Stimulated activated memory B cell treated with anti-CD40 and anti-IgM and Interleukin-4, amounts not matched to agents 10 μg/mL and 1 μg/mL and 100 μg/mL, for 72 hours (primary cell): ENCODE data around the gene IPCEF1.
A peak's percentile ranks its signal among the peaks of the same experiment; 100 is the strongest.

Source experiments
- ATAC-seq: fragments of 150-1000 bp; cut with Tn5 transposase; 2 replicates; pipeline ENCODE4 v1.10.0; 2021
- H3K27ac Mint-ChIP-seq: one replicate; pipeline ENCODE4 v1.8.0; 2022; ENCODE audit warnings: mild to moderate bottlenecking, mixed read lengths
- H3K27me3 Mint-ChIP-seq: one replicate; pipeline ENCODE4 v1.8.0; 2022; ENCODE audit warnings: mixed read lengths
- H3K36me3 Mint-ChIP-seq: one replicate; pipeline ENCODE4 v1.8.0; 2022; ENCODE audit warnings: mixed read lengths
- H3K4me1 Mint-ChIP-seq: one replicate; pipeline ENCODE4 v1.8.0; 2022; ENCODE audit warnings: mixed read lengths
- H3K4me3 Mint-ChIP-seq: one replicate; pipeline ENCODE4 v1.8.0; 2022; ENCODE audit warnings: mild to moderate bottlenecking, moderate library complexity, mixed read lengths
- H3K9me3 Mint-ChIP-seq: one replicate; pipeline ENCODE4 v1.8.0; 2022; ENCODE audit warnings: mixed read lengths

IPCEF1 gene

GRCh38 chr6:154356690-154357089 lies at the start of gene IPCEF1:
Gene IPCEF1 (minus strand): TSS chr6:154356803. CDS start chr6:154265947, 90,856 bp downstream.
- H3K9me3 Mint-ChIP-seq, result peaks cover 11% of the 10 kb centered on the region
- peak within 1 kb of the TSS; percentile 72 for H3K27ac Mint-ChIP-seq
- H3K36me3 Mint-ChIP-seq, result peaks cover 5% of the 10 kb centered on the region
- no peaks in the 10 kb centered on the region for H3K27me3 Mint-ChIP-seq
- peak within 1 kb of the TSS; percentile 42 for H3K4me3 Mint-ChIP-seq
- H3K4me1 Mint-ChIP-seq, result peaks cover 72% of the 10 kb centered on the region
- ATAC-seq, result no peak

- ATAC-seq, result no peak
- Mint-ChIP-seq H3K27ac (no peak overlapping the region), H3K9me3 (no peaks in the 10 kb centered on the region), H3K36me3 (no peaks in the 10 kb centered on the region), H3K27me3 (peaks cover 20% of the 10 kb centered on the region), H3K4me1 (no peaks in the 10 kb centered on the region), H3K4me3 (no peak overlapping the region)
These were observed 49.7 kb upstream of the IPCEF1 start for GRCh38 chr6:154406301-154406700.

GRCh38 chr6:154404791-154405400 lies 48.3 kb upstream of the IPCEF1 start:
- no peaks in the 10 kb centered on the region for H3K36me3 Mint-ChIP-seq
- no peak overlapping the region for H3K27ac Mint-ChIP-seq
- H3K4me1 Mint-ChIP-seq, result no peaks in the 10 kb centered on the region
- peaks cover 20% of the 10 kb centered on the region for H3K27me3 Mint-ChIP-seq
- H3K4me3 Mint-ChIP-seq, result no peak overlapping the region
- no peak for ATAC-seq
- H3K9me3 Mint-ChIP-seq, result no peaks in the 10 kb centered on the region

- Mint-ChIP-seq H3K4me1 (no peaks in the 10 kb centered on the region), H3K27me3 (peaks cover 20% of the 10 kb centered on the region), H3K27ac (no peak overlapping the region), H3K4me3 (no peak overlapping the region), H3K9me3 (no peaks in the 10 kb centered on the region), H3K36me3 (no peaks in the 10 kb centered on the region)
- no peak for ATAC-seq
These were observed 47.2 kb upstream of the IPCEF1 start for GRCh38 chr6:154403788-154404187.

- ATAC-seq, result no peak
- Mint-ChIP-seq H3K36me3 (no peaks in the 10 kb centered on the region), H3K27ac (no peak overlapping the region), H3K4me3 (no peak overlapping the region), H3K4me1 (no peaks in the 10 kb centered on the region), H3K27me3 (peaks cover 19% of the 10 kb centered on the region), H3K9me3 (no peaks in the 10 kb centered on the region)
These were observed 45.6 kb upstream of the IPCEF1 start for GRCh38 chr6:154402081-154402780.

GRCh38 chr6:154399097-154399496 lies 42.5 kb upstream of the IPCEF1 start:
- no peak for ATAC-seq
- H3K27ac Mint-ChIP-seq, result no peak overlapping the region
- H3K4me3 Mint-ChIP-seq, result no peak overlapping the region
- no peaks in the 10 kb centered on the region for H3K36me3 Mint-ChIP-seq
- no peaks in the 10 kb centered on the region for H3K9me3 Mint-ChIP-seq
- peaks cover 16% of the 10 kb centered on the region for H3K27me3 Mint-ChIP-seq
- no peaks in the 10 kb centered on the region for H3K4me1 Mint-ChIP-seq

GRCh38 chr6:154397491-154398195 lies 41.0 kb upstream of the IPCEF1 start:
- Mint-ChIP-seq H3K36me3 (no peaks in the 10 kb centered on the region), H3K9me3 (no peaks in the 10 kb centered on the region), H3K4me1 (no peaks in the 10 kb centered on the region), H3K27ac (no peak overlapping the region), H3K27me3 (peaks cover 13% of the 10 kb centered on the region), H3K4me3 (no peak overlapping the region)
- ATAC-seq, result no peak

- Mint-ChIP-seq H3K27me3 (peaks cover 13% of the 10 kb centered on the region), H3K4me3 (no peak overlapping the region), H3K4me1 (no peaks in the 10 kb centered on the region), H3K27ac (no peak overlapping the region), H3K9me3 (no peaks in the 10 kb centered on the region), H3K36me3 (no peaks in the 10 kb centered on the region)
- ATAC-seq, result no peak
These were observed 39.3 kb upstream of the IPCEF1 start for GRCh38 chr6:154395878-154396277.

- ATAC-seq, result no peak
- Mint-ChIP-seq H3K27ac (no peak overlapping the region), H3K27me3 (peaks cover 14% of the 10 kb centered on the region), H3K9me3 (no peaks in the 10 kb centered on the region), H3K4me3 (no peak overlapping the region), H3K36me3 (no peaks in the 10 kb centered on the region), H3K4me1 (no peaks in the 10 kb centered on the region)
These were observed 38.7 kb upstream of the IPCEF1 start for GRCh38 chr6:154395316-154395715.

- peaks cover 21% of the 10 kb centered on the region for H3K27me3 Mint-ChIP-seq
These were observed 38.0 kb upstream of the IPCEF1 start for GRCh38 chr6:154394571-154394970.

GRCh38 chr6:154390034-154390433 lies 33.4 kb upstream of the IPCEF1 start:
- ATAC-seq, result peak; percentile 39
- peaks cover 44% of the 10 kb centered on the region for H3K27me3 Mint-ChIP-seq
- peaks cover 10% of the 10 kb centered on the region for H3K9me3 Mint-ChIP-seq
- H3K27ac Mint-ChIP-seq, result no peak overlapping the region
- H3K4me3 Mint-ChIP-seq, result no peak overlapping the region
- no peaks in the 10 kb centered on the region for H3K36me3 Mint-ChIP-seq
- H3K4me1 Mint-ChIP-seq, result no peaks in the 10 kb centered on the region

More at GRCh38 chr6:154394571-154394970, 38.0 kb upstream of the IPCEF1 start:
- Mint-ChIP-seq H3K4me3 (no peak overlapping the region), H3K27ac (no peak overlapping the region), H3K36me3 (no peaks in the 10 kb centered on the region), H3K4me1 (no peaks in the 10 kb centered on the region), H3K9me3 (peaks cover 3% of the 10 kb centered on the region)
- ATAC-seq, result no peak

- no peaks in the 10 kb centered on the region for H3K4me1 Mint-ChIP-seq
- H3K27ac Mint-ChIP-seq, result no peak overlapping the region
- H3K4me3 Mint-ChIP-seq, result no peak overlapping the region
- H3K9me3 Mint-ChIP-seq, result peaks cover 10% of the 10 kb centered on the region
- H3K27me3 Mint-ChIP-seq, result peaks cover 34% of the 10 kb centered on the region
- ATAC-seq, result no peak
- H3K36me3 Mint-ChIP-seq, result no peaks in the 10 kb centered on the region
These were observed 32.2 kb upstream of the IPCEF1 start for GRCh38 chr6:154388803-154389202.

GRCh38 chr6:154386848-154387717 lies 30.5 kb upstream of the IPCEF1 start:
- Mint-ChIP-seq H3K27ac (no peak overlapping the region), H3K4me1 (no peaks in the 10 kb centered on the region), H3K9me3 (peaks cover 16% of the 10 kb centered on the region), H3K36me3 (no peaks in the 10 kb centered on the region), H3K4me3 (no peak overlapping the region), H3K27me3 (peaks cover 34% of the 10 kb centered on the region)
- no peak for ATAC-seq

GRCh38 chr6:154384191-154384590 lies 27.6 kb upstream of the IPCEF1 start:
- Mint-ChIP-seq H3K27ac (no peak overlapping the region), H3K27me3 (peaks cover 22% of the 10 kb centered on the region), H3K4me1 (no peaks in the 10 kb centered on the region), H3K9me3 (peaks cover 9% of the 10 kb centered on the region), H3K4me3 (no peak overlapping the region), H3K36me3 (no peaks in the 10 kb centered on the region)
- no peak for ATAC-seq

GRCh38 chr6:154383273-154383672 lies 26.7 kb upstream of the IPCEF1 start:
- Mint-ChIP-seq H3K27me3 (peaks cover 13% of the 10 kb centered on the region), H3K4me1 (no peaks in the 10 kb centered on the region), H3K27ac (no peak overlapping the region), H3K4me3 (no peak overlapping the region), H3K9me3 (peaks cover 6% of the 10 kb centered on the region), H3K36me3 (no peaks in the 10 kb centered on the region)
- no peak for ATAC-seq
